GM19035 (cell line): ENCODE data around the gene TAC3.

ENCODE experiments used
- ATAC-seq: cut with Tn5 transposase; IDR thresholded peaks from one replicate; pipeline ENCODE4 v1.9.1; 2021; ENCODE audit not compliant: unreplicated experiment

TAC3 gene

GRCh38 chr12:57005980-57006808 lies 10.1 kb downstream of the TAC3 start, which contains the start of gene ZBTB39:
Gene ZBTB39 (minus strand): TSS chr12:57006546. CDS start chr12:57004917, 1,629 bp downstream.
- peak; percentile 72 for ATAC-seq

GRCh38 chr12:57004651-57005050 lies 11.7 kb downstream of the TAC3 start:
- ATAC-seq: no peak

DNA sequence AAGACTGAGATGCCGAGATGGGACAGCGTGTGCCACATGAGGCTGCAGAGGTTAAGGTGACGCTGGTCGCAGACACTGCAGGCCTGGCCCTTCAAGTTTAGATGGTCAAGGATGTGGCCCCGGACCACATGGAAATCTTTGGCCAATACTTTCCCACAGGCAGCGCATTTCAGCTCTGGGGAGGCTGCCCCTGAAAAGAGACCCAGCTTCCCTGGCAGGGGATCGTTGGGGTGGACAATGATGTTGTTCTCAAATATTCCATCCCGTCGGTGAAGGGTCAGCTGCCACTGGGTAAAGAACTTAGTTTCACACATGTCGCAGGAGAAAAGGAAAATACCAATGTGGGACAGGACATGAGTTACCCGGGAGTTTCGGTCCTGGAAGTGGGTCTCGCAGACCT lies 12.9 kb downstream of the TAC3 start:
- ATAC-seq: no peak

DNA sequence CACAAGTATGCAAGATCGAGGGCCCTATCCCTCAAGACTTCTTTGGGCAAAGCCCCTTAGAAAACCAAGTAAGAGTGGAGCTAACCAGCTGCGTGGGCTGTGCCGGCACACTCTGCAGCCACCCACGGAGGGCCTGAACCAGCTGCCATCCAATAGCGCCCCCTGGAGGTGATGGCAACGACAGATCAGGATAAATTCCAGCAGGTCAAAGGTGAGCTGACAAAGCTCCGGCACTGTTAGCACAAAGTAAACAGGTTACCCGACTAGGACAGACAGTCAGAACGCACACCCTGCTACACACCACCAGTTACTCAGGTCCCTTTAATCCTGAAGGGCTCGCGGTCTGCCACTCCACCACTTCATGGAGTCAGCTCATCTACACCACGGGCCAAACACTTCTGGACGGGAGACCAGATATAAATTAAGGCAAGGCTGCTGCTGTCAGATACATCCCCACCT lies 14.9 kb downstream of the TAC3 start:
- no peak for ATAC-seq

- no peak for ATAC-seq
Observed at GRCh38 chr12:57000393-57000792, 15.9 kb downstream of the TAC3 start.

- no peak for ATAC-seq
Observed at GRCh38 chr12:56999456-56999855, 16.9 kb downstream of the TAC3 start.

DNA sequence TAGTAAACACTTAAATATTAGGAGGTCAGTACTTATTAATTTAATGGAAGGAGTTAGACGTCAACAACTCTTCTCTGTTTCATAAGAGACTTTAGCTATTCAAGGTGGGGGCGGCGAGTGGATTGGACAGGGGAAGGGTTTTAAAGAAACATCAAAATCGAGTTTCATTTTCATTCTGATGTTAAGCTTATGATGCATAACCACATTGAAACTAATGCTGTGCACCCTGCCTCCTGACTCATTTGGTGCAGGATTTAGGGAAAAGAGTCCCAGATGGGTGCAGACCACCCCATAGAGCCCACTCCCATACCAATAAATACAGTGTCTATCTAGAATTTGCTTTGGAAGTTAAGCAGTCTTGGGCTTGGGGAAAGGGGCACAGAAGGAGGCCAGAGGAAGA lies 17.3 kb downstream of the TAC3 start:
- ATAC-seq: peak; percentile 66

DNA sequence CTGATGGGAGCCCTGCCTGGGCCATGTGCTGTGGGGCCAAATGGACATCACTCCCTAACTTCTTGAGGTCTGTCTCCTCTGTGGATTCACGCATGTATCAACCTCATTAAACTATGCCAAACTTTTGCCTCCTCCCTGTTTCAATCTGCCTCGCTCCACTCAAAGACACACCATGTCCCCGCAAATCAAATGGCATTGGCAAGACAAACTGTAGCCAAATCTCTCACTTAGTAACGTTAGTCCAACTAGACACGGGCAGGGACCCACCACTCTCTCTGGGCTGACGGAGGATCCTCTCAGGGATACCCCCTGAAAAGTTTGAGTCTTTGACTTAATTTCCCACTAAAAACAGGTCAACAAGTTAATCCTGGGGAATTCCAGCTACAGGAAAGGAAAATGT lies 18.0 kb downstream of the TAC3 start:
- ATAC-seq: no peak

DNA sequence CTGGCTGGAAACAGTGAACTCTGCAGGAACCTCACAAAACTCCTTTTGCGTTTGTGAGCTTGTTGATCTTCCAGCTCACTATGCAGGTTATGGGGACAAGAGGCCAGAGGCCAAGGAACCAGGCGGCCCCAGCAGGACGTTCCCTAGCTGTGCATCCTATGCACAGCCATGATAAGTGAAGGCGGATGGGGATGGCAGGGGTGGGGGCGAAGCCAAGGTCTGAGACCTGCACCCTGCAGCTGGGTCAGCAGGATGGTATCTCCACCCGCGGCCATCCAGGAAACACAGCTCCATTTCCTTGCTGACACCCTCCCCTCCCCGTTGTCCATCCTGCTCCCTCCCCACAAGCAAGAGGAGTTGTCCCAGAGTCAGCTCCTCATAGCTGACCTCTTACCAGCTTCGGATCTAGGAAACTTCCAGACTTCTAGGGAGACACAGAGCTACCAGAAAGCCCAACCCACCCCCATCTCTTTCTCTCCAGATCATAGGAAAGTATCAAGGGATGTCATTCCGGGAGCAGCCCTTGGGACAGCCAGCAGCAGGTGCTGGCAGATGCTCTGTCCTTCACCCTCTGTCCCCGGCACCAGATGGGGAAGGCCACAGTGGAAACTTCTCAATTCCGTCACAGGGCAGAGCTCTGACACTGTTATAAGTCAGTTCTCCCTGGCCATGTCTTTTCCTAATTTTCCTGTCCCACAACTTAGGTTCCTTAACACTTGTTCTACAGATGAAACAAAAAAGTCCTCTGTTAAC lies 19.4 kb downstream of the TAC3 start:
- ATAC-seq: no peak

DNA sequence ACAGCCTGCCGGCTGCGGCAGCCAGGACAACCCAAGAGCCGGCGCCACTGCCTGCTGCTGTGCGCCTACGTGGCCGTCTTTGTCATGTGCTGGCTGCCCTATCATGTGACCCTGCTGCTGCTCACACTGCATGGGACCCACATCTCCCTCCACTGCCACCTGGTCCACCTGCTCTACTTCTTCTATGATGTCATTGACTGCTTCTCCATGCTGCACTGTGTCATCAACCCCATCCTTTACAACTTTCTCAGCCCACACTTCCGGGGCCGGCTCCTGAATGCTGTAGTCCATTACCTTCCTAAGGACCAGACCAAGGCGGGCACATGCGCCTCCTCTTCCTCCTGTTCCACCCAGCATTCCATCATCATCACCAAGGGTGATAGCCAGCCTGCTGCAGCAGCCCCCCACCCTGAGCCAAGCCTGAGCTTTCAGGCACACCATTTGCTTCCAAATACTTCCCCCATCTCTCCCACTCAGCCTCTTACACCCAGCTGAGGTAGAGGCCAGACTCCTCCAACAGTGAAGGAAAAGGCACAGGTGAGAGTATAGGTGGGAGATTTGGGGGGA lies 20.3 kb downstream of the TAC3 start:
- no peak for ATAC-seq

DNA sequence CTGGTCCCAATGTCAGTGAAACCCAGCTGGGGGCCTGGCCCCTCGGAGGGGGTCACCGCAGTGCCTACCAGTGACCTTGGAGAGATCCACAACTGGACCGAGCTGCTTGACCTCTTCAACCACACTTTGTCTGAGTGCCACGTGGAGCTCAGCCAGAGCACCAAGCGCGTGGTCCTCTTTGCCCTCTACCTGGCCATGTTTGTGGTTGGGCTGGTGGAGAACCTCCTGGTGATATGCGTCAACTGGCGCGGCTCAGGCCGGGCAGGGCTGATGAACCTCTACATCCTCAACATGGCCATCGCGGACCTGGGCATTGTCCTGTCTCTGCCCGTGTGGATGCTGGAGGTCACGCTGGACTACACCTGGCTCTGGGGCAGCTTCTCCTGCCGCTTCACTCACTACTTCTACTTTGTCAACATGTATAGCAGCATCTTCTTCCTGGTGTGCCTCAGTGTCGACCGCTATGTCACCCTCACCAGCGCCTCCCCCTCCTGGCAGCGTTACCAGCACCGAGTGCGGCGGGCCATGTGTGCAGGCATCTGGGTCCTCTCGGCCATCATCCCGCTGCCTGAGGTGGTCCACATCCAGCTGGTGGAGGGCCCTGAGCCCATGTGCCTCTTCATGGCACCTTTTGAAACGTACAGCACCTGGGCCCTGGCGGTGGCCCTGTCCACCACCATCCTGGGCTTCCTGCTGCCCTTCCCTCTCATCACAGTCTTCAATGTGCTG lies 21.0 kb downstream of the TAC3 start:
- ATAC-seq: no peak

GRCh38 chr12:56994231-56994746 lies 22.0 kb downstream of the TAC3 start:
- ATAC-seq: no peak

DNA sequence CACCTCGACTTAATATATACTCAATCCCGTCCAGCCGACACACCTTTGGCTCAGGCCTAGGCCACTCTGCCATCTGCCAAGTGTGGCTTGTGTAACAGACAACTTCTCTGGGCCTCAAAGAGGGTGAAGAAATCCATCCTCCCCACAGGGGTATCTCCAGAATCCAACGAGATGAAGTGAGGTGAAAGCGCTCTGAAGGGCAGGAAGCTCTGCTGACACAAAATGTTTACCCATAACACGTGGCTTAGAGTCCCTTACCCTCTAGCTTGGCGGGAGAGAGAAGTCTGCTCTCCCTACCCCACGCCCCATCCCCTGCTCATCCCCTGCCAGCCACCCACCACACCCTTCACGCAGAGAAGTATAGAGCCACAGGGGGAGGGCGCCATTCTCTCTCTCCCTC lies 23.0 kb downstream of the TAC3 start:
- no peak for ATAC-seq

DNA sequence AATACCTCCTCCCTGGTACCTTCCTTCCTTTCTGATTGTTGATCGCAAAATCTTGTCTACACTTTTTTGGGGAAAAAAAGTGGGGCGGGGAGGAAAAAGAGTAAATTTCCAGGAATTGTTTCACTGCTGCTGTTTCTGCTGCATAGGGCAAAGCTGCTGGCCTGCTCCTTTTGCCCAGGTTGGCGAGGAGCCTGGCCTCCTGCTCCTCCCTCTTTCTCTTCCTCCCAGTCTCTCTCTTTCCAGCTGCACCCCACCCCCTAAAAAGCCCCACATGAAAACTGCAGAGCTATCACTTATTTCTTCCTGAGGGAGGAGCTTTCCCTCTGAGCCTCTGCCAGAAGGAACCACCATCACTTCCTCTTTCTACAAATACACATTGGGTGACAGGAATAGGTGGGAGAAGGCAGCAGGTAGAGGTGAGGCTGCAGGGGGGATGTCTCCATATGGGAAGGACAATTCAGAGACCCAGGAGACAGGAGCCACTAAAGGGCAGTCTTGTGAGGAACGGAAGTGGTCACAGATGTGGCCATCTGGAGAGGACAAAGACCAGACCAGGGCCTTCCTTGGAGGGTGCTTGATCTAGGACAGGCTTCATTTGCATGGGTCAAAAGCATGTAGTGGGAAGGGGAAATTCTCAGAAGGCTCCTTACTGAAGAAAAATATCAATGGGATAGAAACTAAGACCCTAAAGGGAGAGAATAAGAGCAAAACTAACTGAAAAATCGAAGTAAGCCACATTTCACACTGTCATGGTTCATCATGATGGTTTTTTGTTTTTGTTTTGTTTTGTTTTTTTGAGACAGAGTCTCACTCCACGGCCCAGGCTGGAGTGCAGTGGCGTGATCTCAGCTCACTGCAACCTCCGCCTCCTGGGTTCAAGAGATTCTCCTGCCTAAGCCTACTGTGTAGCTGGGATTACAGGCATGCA lies 24.7 kb downstream of the TAC3 start:
- no peak for ATAC-seq

DNA sequence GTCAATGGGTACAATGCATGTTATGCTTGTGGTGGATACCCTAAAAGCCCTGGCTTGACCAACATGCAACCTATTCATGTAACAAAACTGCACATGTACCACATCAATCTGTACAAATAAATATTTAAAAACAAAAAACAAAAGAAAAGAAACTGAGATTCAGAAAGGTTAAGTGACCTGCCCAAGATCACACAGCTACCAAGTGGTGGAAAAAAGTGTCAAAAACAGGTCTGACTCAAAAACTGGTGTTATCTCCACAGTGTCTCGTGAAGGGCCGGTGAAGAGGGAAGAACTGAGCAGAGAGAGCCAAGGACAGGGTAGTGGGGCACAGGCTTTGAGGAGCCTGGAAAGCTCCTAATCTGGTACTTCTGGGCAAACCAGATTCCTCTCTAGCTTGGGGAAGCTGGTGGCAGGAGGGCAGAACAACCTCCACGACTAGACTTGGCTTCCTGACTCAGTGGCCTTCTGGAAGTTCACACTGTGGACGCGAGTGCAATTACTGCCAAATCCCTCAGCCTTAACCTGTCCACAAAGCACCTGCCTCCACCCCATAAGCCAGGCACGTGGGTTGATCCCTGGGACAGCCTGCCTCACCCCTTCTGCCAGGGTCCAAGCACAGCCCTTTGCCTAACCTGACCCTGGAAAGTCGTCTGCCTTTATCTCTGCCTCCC lies 25.5 kb downstream of the TAC3 start:
- no peak for ATAC-seq

DNA sequence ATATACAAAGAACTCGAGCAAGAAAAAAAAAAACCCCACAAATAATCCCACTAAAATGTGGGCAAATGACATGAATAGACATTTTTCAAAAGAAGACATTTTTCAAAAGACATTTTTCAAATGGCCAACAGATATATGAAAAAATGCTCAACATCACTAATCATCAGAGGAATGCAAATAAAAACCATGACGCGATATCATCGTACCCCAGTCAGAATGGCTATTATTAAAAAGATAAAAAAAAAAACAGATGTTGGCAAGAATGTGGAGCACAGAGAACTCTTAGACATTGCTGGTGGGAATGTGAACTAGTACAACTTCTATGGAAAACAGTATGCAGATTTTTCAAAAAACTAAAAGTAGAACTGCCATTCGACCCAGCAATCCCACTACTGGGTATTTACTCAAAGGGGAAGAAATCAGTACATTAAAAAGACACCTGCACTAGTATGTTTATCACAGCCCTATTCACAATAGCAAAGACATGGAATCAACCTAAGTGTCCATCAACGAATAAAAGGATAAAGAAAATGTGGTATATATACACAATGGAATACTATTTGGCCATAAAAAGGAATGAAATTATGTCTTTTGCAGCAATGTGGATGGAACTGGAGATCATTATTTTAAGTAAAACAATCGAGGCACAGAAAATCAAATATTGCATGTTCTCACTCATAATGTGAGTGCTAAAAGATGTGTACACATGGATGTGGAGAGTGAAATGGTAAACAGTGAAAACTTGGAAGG lies 26.3 kb downstream of the TAC3 start:
- no peak for ATAC-seq

DNA sequence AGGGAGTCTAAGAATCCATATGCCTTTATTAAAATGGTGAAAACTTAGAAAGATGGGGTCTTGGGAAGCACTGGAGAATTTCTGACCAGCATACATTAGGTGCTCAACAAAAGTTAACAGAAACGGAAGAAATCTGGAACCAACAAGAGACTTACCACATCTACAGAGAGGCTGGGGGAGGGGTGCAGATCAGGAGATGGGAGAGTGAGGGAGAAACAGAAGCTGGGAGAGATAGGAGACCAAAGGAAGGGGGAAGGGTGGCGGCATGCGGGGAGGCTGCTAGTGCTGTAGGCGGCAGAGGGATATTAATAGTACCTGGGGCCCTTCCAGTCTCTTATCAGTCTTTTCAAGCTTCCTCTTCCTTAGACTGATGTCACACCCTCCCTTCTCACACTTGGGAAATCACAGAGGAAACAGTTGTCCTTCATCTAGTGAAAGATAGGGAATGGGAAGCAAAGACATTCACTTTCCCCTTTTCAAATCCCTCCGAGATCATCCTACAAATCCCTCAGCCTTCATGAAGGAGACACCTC lies 28.1 kb downstream of the TAC3 start:
- ATAC-seq: no peak

GRCh38 chr12:56987551-56988053 lies 28.7 kb downstream of the TAC3 start:
- peak; percentile 66 for ATAC-seq
